DMS153 treated with DMSO at 0.1 percent for 48 hours (cell line): ENCODE measurements around the gene CLPSL2.
"Not testable (repeated sequence)": the region's sequence is repeated elsewhere in the genome, so short reads cannot be mapped to it uniquely, and the experiment has no call there.

Source experiments
- DNase-seq: peaks from one replicate; lab custom pipeline; 2025; ENCODE audit not compliant: unreplicated experiment; lab: John Stamatoyannopoulos, UW

The CLPSL2 gene, protein sequence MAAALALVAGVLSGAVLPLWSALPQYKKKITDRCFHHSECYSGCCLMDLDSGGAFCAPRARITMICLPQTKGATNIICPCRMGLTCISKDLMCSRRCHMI

DNA sequence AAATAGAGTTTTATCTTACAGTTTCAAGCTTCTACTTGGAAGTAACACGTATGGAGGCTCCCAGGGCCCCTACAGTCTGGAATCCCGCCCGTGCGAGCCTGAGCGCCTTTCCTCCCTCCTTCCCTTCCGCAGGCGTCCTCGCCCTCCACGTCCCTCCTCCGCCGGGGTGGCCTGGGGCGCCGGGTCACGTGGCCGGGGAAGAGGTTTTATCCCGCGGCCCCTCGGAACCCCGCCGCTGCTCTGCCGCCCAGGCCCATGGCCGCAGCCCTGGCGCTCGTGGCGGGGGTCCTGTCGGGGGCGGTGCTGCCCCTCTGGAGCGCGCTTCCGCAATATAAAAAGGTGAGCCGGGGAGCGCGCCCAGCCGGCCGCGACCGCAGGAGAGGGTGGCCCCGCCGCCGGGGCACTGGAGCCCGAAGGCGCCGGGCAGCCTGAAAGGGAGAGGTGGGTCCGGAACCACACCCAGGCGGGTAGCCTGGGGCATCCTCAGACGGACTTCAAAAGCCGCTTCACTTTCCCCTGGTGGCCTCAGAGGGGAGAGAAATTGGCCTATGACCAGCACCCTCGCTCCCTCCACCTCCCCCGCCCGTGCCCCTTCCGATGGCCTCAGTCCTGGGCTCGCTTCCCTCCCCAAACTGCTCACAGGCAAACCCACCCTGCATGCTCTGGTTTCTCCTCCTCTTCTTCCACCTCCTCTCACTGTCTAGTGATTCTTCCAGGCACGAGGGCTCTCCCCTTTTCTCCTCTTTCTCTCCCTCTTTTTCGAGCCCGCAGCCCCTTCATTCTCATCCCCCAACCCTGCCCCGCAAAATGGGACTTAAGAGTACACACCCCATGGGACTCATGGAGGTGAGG, at the start of gene CLPSL2:
CLPSL2 (plus strand) TSS at position 235 of the 852 bp plus-strand sequence; CDS start at position 256, 21 bp downstream.
- DNase-seq = no peak

DNA sequence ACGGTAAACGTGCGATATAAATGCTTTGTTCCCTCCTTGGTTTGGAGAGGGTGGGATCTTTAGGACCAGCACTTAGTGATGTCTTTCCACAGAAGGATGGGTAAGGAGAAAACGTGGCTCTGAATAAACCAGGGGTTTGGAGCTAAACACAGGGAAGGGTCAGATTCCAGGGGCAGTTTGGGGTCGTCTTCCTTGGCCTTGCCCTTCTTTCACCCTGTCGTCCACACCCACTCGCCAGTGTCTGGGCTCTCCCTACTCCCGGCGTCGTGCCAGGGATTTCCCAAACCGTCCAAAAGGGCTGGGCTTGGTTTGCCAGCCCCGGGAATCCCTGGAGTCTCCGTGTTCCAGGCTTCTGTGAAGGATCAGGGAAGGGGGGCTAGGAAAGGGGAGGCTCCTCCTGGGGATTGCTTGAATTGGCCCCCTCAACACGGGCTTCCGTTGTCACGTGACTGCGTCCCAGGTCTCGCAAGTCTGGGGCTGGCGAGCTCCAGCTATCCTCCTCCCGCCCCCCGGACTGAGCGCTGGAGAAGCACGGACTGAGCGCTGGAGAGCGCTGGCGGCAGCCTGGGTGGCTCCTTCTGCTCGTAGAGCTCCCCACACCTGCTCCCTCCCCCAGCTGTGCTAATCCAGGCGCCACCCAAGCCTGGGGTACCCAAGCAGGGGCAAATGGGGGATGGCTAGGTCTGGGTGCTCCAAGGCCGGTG, 49.0 kb upstream of the CLPSL2 start:
- peak; percentile 60 for DNase-seq

DNA sequence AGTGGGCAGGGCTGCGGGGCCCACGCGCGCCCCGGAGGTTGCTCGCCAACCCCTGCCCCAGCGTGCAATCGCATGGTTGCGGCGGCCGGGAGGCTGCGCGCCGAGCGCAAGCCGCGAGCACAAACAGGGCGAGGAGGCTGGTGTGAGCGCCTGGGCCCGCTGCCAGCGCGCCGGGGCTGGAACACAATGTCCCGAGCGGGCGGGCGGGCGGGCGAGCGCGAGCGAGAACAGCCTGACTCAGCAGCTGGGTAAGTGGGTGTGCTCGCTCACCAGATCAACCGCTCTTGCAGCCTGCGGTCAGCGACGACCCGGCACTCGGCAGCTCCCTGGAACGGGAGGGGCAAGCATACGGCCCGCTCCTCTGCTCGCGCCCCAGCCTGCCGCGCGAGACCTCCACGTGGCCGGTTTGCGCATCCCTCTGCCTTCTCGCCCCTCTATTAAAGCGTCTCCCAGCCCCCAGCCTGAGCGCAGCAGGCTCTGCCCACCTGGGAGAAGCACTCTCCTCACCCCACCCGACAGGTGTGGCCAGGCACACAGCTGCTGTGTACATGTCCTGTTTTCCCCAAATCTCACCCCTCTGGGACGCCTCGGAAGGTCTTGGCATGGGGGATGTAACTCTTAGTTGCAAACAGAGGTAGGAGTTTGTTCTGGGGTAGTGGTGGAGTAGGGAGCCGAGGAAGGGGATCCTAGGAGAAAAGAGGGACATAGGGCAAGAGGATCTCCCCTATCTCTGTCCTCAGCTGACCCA, 48.3 kb upstream of the CLPSL2 start:
- DNase-seq = peak; percentile 63

DNA sequence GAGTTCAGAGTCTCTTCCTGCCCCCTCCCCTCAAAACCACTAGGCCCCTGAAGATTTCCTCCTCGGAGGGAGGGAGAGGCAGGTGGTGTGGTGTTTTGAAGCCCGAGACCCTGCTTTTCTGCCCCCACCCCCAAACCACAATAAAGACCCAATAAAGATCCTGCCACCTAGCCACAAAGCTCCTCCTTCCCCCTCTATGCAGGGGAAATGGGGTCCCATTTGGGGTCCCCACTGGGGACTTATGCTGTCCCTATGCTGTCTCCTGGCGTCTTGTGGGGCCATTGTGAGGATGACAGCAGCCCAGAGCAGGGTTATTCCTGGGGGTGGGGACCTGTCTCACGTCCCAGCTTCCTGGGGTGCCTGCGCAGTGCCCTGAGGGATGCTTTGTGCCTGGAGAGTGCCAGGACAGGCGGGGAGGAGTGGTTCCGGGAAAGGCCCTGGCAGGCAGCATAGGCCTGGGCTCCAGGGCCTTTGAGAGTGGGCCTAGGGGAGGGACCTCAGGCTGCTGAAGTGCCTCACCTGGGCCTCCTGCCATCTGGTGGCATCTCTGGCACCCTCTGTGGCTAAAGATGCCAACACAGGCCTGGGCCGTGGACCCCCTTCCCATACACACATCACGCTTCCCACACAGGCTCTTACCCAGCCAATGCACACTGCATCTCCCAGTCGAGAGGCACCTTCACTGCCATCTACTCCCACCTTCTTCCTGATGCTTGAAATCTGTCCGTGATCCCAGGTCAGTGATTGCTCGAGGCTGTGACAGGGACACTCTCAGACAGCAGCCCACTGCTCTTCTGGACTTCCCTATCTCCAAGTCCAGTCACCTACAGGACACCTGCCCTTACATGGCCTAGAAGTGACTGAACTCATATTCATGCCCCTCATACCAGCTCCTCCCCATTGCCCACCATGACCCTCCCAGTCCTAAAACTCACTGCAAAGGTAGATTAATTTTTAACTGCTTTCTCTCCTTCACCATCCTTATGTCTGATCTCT, 47.4 kb upstream of the CLPSL2 start:
- peak; percentile 12 for DNase-seq

DNA sequence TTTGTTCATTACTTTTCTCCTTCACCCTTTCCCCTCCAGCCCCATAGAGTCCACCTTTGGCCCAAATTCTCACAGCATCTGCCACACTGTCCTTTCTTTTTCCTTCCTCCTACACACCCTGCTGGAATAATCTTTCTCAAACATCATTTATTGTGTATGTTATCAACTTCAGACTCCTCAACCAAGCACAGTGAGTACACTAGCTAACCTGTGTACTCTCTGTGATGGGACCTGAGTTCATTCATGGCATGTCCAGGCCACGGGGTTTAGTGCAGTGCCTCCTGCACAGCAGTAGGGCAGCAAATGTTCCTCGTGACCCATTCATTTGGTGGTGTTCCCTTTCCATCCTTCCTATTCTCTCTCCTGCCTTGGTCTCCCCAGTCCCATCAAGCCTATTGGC, 46.7 kb upstream of the CLPSL2 start:
- no peak for DNase-seq

DNA sequence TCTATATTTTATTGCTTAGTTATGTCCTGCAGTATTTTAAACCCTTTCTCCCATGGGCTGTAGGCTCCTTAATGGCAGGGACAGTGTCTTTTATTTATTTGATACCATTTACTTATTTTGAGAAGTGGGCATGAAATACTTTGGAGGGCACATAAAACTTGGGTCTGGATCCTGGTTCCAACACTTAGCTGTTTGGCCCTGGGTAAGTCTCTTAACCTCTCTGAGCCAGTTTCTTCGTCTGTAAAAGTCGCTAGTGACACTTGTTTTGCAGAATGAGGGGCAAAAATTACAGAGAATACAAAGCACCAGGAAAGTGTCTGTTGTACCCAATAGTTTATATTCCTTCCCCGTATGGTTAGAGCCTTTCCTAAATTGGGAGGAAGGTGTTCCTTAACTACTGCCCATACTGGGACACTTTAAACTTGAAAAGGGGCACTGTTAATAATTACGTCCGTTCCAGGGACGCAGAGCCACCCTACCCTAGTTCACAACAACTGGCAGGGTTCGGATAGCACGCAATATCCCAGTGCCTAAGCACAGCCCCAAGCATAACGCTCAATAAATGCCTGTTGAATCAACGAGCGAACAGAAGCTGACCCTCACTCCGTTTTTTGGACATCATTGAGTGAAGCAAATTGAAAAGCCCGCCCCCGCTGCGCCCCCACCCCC, 45.5 kb upstream of the CLPSL2 start:
- no peak for DNase-seq

DNA sequence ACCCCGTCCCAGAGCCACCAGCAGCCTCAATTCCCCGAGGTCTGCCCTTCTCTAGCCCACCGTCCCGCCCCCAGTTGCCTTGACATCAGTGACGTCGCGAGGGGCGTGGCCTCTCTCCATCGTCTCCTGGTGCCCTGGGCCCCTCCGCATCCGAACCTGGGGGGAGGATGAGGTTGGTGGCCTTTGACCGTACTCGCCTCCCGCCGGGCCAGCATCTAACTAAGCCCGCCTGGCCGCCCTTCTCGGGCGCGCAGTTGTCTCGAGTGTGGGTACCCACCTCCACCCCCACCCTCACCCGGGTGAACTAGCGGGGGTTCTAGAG, 45.0 kb upstream of the CLPSL2 start:
- DNase-seq = peak; percentile 87

DNA sequence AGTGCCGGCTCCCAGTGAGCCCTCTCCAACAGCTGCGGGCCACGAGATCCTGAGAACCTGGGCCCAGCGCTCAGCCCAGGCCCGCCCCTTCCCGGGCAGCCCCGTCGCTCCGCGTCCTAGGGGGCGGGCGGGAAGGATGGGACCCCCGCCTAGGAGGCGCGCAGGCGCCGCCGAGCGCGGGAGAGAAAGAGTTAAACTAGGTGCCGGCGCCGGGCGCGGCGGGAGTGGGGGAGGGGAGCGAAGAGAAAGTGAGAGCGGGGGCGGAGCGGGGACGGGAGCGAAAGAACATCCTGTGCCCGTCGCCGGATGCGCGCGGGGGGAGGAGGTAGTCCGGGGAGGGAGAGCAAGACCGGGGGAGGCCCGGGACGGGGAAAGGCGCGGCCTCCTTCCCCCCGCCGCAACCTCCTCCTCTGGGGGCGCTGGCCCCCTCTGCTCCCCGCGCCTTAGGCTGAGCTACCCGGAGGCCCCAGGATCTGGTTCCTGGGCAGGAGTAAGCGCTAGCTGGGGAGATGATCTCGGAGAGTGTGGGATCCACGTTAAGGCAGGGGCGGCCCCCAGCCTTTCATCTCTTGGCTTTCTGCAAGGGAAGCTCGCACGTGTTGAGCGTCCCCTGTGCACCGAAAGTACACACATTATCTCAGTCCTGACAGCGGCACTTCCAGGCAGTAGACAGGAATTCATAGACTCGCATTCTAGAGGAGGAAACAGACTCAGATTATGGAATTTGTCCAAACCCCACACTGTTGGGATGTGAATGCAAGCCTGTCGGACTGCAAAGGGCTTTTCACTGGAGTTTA, 44.5 kb upstream of the CLPSL2 start:
- DNase-seq = peak; percentile 71

DNA sequence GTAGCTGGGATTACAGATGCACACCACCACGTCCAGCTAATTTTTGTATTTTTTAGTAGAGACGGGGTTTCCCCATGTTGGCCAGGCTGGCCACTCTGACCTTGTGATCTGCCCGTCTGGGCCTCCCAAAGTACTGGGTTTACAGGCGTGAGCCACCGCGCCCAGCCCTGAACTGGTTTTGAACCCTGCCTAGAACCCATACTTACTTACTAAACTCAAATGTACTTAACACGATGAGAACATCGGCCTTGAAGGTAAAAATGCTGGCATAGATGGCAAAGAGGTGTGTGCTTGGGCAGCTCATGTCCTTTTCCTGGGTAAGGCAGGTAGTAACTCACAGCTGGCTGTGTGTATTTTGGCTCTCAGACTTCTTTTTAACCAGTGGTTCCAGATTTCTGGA, 42.8 kb upstream of the CLPSL2 start:
- no peak for DNase-seq

DNA sequence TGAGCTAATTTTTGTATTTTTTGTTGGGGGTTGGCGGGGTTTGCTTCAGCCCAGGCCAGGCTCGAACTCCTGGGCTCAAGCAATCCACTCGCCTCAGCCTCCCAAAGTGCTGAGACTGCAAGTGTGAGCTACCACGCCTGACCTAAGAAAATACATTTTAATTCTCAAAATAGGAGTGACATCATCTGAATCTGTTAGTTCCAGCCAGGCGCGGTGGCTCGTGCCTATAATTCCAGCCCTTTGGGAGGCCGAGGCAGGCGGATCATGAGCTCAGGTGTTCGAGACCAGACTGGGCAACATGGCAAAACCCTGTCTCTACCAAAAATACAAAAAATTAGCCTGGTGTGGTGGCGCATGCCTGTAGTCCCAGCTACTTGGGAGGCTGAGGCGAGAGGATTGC, 42.1 kb upstream of the CLPSL2 start:
- DNase-seq = not testable (repeated sequence)

DNA sequence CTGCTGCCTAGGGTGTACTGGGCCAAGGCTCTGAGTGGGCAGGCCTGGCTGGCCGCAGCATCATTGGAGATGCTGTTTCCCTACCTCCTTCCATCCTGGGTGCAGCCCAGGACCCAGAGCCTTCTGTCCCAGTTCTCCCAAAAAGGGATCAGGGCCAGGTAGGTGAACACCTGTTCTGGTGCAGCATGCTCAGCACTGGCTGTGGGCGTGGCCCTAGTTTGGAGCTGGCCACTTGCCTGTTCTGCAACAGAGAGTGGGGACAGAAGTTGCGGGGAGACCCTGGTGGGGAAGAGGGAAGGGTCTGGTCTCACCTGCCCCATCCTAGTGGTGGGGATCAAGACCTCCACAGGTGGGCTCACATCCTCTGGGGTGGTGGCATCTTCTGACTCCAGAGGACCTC, 40.9 kb upstream of the CLPSL2 start:
- no peak for DNase-seq

DNA sequence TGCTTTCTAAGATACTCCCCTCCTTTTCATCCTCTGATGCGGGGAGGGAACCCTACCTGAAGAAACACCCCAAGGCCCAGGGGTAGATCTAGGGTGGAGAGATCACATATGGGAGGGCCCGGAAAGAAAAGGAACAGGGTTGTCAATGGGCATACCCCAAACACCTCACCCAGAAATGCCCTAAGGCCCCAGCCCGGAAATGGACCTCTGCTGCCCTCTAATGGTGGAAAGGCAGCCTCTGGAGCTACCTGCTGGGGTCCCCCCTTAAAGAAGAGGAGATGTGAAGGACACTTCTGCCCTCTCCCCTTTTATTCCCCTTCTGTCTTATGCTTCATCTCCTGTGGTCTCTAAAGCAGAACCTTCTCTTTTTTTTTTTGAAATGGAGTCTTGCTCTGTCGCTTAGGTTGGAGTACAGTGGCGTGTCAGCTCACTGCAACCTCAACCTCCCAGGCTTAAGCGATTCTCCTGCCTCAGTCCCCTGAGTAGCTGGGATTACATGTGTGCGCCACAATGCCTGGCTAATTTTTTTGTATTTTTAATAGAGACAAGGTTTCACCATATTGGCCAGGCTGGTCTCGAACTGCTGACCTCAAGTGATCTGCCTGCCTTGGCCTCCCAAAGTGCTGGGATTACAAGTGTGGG, 40.0 kb upstream of the CLPSL2 start:
- DNase-seq = peak; percentile 62

DNA sequence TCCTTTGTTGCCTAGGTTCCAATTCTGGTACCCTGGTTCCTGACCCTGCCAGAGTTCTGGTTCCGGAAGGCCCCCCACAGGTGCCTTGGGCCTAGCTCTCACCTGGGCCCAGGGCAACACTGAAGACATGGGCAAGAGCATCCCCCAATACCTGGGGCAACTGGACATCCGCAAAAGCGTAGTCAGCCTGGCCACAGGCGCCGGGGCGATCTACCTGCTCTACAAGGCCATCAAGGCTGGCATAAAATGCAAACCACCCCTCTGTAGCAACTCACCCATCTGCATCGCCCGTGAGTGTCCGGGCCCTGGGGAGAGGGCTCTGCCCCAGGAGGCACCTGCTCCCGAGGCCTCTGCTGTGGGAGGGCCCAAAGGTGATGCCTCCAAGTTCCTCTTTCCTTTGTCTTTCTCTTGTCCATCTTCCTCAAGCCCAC, 39.4 kb upstream of the CLPSL2 start, which contains the start of gene ARMC12:
ARMC12 (plus strand) TSS at position 51 of the 431 bp plus-strand sequence; CDS start at position 128, 77 bp downstream.
- DNase-seq = no peak

DNA sequence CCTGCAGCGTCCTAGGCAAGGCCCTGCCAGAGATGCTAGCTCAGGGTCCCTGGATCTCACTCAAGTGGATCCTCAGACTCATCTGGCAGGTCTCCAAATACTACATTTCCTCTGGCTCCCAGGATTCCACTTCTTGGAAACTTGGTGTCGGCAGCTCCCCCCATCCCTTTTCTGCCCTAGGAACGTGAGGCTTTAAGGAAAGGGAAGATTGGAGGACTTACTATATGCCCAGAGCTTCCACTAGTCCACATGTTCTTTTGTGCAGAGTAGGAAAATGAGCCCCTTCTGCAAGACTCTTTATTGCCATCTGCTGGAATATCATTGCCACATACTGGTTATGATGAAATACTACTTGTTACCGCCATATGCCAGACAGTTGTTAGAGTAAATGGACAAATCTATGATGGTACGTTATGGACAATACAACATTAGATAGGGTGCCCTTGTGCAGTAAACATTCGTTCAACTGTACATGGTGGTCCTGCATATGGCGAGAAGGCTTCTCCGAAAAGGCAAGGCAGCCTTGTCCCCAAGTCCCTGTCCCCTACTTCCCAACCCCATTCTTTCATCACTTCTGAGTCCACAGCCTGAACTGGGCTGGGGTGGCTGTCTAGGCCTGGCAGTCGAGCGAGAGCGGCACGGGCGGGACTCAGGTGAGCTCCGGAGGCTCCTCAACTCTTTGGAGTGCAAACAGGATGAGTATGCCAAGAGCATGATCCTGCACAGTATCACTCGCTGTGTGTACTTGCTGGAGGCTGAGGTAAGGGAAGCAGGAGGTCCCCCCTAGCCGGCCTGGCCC, 38.8 kb upstream of the CLPSL2 start:
- DNase-seq = peak; percentile 82

DNA sequence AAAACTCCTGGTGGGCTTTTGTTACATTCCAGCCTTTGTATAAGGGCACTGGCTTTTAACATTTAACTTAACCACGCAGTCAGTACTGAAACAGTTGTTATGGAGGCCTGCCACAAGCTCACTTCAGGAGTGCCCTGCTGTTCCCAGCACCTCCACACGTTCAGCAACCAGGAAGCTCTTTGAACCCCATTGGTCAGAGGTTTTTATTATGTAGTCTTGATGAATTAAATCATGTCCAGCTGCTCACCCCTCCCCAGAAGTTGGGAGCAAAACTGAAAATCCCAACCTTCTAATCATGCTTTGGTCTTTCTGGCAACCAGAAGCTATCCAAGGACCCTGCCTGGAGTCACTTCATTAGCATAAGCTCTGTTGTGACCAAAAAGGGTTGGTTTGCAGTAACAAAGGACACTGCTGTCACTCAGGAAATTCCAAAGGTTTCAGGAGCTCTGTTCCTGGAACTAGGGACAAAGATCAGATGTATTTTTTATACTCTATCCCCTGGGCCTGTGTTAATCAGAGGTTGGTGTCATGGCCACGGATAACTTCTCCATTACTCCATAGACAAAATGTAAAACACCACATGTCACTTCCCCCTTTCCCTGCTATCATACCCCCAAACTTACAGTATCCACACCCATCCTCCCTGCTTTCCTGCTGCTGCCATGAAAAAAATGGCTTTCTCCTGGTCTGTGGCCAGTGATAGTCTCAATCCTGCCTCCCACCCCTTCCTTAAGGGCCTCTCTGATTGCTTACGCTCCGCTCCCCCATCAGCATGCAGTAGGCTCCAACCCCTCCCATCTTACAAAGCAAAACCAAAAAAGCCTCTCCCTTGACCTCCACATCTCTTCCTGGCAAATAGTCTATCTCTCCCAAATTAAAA, 36.5 kb upstream of the CLPSL2 start:
- no peak for DNase-seq

DNA sequence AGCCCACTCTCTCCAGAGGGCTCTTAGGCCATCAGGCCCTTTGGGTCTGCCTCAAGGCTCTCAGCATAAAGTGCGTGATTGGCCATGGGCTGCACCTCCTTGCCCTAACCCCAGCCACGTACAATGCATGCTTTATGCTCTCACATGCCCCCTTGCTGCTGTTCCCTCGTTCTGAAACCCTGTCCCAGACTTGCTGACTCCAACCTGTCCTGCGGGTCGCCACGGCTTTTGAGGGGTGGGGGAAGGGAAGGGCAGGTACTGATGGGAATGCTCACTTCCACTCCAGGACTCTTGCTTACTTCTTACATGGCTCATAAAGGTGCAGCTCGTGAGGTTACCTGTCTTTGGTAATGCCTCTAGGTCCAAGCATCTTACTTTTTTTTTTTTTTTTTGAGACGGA, 33.6 kb upstream of the CLPSL2 start:
- DNase-seq = no peak

DNA sequence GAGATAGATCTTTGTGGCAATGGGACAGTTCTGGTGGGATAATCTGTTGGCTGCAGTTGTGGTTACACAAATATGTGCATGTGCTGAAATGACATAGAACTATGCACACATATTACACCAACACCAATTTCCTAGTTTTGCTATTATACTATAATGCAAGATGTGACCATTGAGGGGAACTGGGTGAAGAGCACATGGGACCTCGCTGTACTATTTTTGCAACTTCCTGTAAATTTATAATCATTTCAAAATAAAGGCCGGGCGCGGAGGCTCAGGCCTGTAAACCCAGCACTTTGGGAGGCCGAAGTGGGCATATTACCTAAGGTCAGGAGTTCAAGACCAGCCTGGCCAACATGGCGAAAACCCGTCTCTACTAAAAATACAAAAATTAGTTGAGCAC, 30.9 kb upstream of the CLPSL2 start:
- DNase-seq = no peak
